ENCODE data around the gene RALGAPA1. TPM values are rescaled to one million over a fixed set of nuclear protein-coding genes. Genes with fewer than 3 reads are reported as not detected.

Gene RALGAPA1
- total RNA-seq, 1 donor from 2014 or later: 57.4 TPM

GRCh38 chr14:35810963-35811362 is 1.9 kb upstream of the RALGAPA1 start:
- Mint-ChIP-seq H3K9me3 (no peaks in the 10 kb centered on the region), H3K27me3 (no peaks in the 10 kb centered on the region), H3K4me3 (no peak overlapping the region), H3K27ac (no peak overlapping the region), H3K4me1 (peaks cover 29% of the 10 kb centered on the region), H3K36me3 (ENCODE audit: low read depth) (no peaks in the 10 kb centered on the region)
- CTCF ChIA-PET: no interaction called here
- intact Hi-C loops (cut with micrococcal nuclease): no loop called here
- POLR2A ChIA-PET: interaction anchor here (2.4 kb wide), 1 partner anchor 15 kb away, joined by 28 read pairs; the partner anchor contains the start of gene BRMS1L
- ATAC-seq (ENCODE audit: low read depth) (no peak), DNase-seq (no peak)
- TF ChIP-seq CTCF (IDR thresholded peaks at IDR 0.05): no peak

- ChIA-PET CTCF (interaction anchor here (0.7 to 1.6 kb wide), 2 partner anchors 12 to 16 kb away, joined by 3 to 6 read pairs; partner anchors contain the start of gene BRMS1L), POLR2A (interaction anchor here (0.6 to 2.4 kb wide), 3 partner anchors 16 to 408 kb away, joined by 3 to 28 read pairs (median 5); partner anchors contain the start of gene BRMS1L)
- peak overlapping the region; percentile 95 for H3K4me3 Mint-ChIP-seq
- intact Hi-C loops (cut with micrococcal nuclease): loop anchor here (1.0 to 10.0 kb wide), 11 partner anchors 9 to 1347 kb away; partner anchors contain the start of genes BRMS1L, FAM177A1, INSM2 and MBIP
- no peak for TF ChIP-seq CTCF (IDR thresholded peaks at IDR 0.05)
- H3K27ac Mint-ChIP-seq: peak overlapping the region; percentile 68
- no peaks in the 10 kb centered on the region for H3K9me3 Mint-ChIP-seq
- DNase-seq: no peak
- no peaks in the 10 kb centered on the region for H3K27me3 Mint-ChIP-seq
- peaks cover 31% of the 10 kb centered on the region for H3K4me1 Mint-ChIP-seq
- peaks cover 3% of the 10 kb centered on the region for H3K36me3 Mint-ChIP-seq (ENCODE audit: low read depth)
- ATAC-seq (ENCODE audit: low read depth): no peak
These were observed 502 bp upstream of the RALGAPA1 start for GRCh38 chr14:35809597-35809996.

- H3K4me1 Mint-ChIP-seq: peaks cover 31% of the 10 kb centered on the region
- DNase-seq (no peak), ATAC-seq (ENCODE audit: low read depth) (no peak)
- TF ChIP-seq CTCF (IDR thresholded peaks at IDR 0.05): no peak
- no peaks in the 10 kb centered on the region for H3K27me3 Mint-ChIP-seq
- H3K9me3 Mint-ChIP-seq: no peaks in the 10 kb centered on the region
- peak overlapping the region; percentile 95 for H3K4me3 Mint-ChIP-seq
- intact Hi-C loops (cut with micrococcal nuclease): loop anchor here (1.0 to 10.0 kb wide), 6 partner anchors 32 to 1346 kb away; partner anchors contain the start of genes INSM2, MBIP and SPTSSA
- peak overlapping the region; percentile 87 for H3K27ac Mint-ChIP-seq
- POLR2A ChIA-PET: interaction anchor here (1.1 kb wide), 1 partner anchor 18 kb away, joined by 3 read pairs; the partner anchor contains the start of gene BRMS1L
- CTCF ChIA-PET: no interaction called here
- peaks cover 7% of the 10 kb centered on the region for H3K36me3 Mint-ChIP-seq (ENCODE audit: low read depth)
These were observed 938 bp downstream of the RALGAPA1 start for GRCh38 chr14:35808076-35808637.

- CTCF ChIA-PET: interaction anchor here (1.4 to 2.2 kb wide), 2 partner anchors 11 to 14 kb away, joined by 5 to 12 read pairs; no protein-coding TSS in a partner anchor
These were observed 1.7 kb downstream of the RALGAPA1 start for GRCh38 chr14:35807131-35807961.

More at GRCh38 chr14:35807131-35807961, 1.7 kb downstream of the RALGAPA1 start:
- peaks cover 31% of the 10 kb centered on the region for H3K4me1 Mint-ChIP-seq
- no peaks in the 10 kb centered on the region for H3K9me3 Mint-ChIP-seq
- H3K27me3 Mint-ChIP-seq: no peaks in the 10 kb centered on the region
- no peak for ATAC-seq (ENCODE audit: low read depth)
- no peak for DNase-seq
- intact Hi-C loops (cut with micrococcal nuclease): loop anchor here (5.0 to 10.0 kb wide), 3 partner anchors 273 to 1345 kb away; partner anchors contain the start of genes INSM2 and SPTSSA
- TF ChIP-seq CTCF (IDR thresholded peaks at IDR 0.05): no peak
- POLR2A ChIA-PET: interaction anchor here (1.1 to 1.8 kb wide), 2 partner anchors 19 kb away, joined by 3 to 5 read pairs; partner anchors contain the start of gene BRMS1L
- H3K36me3 Mint-ChIP-seq (ENCODE audit: low read depth): peaks cover 10% of the 10 kb centered on the region
- H3K4me3 Mint-ChIP-seq: peak overlapping the region; percentile 51
- H3K27ac Mint-ChIP-seq: no peak overlapping the region
